22Rv1 (cell line): ENCODE measurements around the gene GSDMA.
A peak's percentile ranks its signal among the peaks of the same experiment; 100 is the strongest.

Source experiments
- H3K27ac ChIP-seq: fragments of 450-650 bp; 2 replicates; pipeline ENCODE4 v1.5.1; 2017
- ZFX ChIP-seq: fragments of 450-650 bp; IDR thresholded peaks from 2 replicates; pipeline ENCODE4 v1.6.1; 2017; ENCODE audit warnings: antibody characterized with exemption, borderline replicate concordance
- TF ChIP-seq, protein P1 (sequence below): fragments of 450-650 bp; IDR thresholded peaks from 2 replicates; pipeline ENCODE4 v1.5.1; 2017; ENCODE audit warnings: mild to moderate bottlenecking

The GSDMA gene

DNA sequence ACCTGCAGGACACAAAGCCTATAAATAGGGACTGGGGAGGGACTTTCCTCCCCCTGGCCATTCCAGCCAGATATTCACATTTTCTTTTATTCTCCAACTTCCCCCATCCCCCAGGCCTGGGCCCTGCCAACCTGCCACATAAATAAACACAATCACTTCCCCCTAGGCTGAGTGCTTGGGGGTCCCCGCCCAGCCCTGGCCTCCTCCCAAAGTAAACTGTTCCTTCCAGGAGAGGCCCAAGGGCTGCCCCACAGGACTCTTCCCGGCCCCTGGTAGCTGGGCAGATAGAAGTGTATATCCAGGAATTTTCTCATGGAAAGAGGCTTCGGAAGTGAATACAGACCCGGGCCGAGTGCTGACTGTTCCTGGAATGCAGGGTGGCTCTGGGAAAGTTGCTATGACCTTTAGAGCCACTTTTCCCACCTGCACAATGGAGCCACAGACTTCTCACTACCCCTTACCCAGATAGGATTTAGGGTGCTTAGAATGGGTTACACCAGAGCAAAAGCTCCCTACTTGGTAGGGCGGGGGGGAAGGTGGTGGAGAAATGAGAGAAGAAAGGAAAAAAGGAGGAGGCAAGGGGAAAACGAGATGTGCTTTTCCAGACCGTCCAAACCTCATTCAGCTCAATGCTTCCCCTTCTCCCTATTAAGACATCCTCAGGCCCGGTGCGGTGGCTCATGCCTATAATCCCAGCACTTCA is 60.9 kb downstream of the GSDMA start:
- no peak overlapping the region for H3K27ac ChIP-seq
- no peak for TF ChIP-seq ZFX
- TF ChIP-seq, protein P1, sequence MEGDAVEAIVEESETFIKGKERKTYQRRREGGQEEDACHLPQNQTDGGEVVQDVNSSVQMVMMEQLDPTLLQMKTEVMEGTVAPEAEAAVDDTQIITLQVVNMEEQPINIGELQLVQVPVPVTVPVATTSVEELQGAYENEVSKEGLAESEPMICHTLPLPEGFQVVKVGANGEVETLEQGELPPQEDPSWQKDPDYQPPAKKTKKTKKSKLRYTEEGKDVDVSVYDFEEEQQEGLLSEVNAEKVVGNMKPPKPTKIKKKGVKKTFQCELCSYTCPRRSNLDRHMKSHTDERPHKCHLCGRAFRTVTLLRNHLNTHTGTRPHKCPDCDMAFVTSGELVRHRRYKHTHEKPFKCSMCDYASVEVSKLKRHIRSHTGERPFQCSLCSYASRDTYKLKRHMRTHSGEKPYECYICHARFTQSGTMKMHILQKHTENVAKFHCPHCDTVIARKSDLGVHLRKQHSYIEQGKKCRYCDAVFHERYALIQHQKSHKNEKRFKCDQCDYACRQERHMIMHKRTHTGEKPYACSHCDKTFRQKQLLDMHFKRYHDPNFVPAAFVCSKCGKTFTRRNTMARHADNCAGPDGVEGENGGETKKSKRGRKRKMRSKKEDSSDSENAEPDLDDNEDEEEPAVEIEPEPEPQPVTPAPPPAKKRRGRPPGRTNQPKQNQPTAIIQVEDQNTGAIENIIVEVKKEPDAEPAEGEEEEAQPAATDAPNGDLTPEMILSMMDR, result no peak

DNA sequence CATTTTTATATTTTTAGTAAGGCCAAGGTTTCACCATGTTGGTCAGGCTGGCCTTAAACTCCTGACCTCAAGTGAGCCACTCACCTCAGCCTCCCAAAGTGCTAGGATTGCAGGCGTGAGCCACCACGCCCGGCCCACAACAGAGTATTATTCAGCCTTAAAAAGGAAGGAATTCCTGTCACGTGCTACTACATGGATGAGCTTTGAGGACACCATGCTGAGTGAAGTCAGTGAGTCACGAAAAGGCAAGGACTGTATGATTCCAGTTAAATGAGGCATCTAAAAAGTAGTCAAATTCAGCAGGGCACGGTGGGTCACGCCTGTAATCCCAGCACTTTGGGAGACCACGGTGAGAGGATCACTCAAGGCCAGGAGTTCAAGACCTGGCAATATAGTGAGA is 62.1 kb downstream of the GSDMA start:
- H3K27ac ChIP-seq, result no peak overlapping the region

DNA sequence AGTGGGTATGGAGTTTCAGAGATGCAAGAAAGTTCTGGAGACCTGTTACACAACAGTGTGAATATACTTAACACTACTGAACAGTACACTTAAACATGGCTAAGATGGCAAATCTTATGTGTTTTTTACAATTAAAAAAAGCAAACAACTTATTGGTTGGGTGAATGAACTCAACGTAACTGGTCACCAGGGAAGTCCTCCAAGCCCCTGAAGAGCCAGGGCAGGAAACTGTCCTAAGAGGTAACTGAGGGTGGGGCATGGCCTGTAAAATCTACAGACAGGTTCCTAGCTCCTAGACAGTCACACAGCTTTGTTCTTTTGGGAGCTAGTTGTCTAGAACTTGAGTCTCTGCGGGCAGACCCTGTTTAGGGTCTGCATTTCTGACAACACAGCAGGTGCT is 62.8 kb downstream of the GSDMA start:
- H3K27ac ChIP-seq, result no peak overlapping the region
- TF ChIP-seq, protein P1, result no peak
- no peak for TF ChIP-seq ZFX

More for the DNA sequence above, 62.1 kb downstream of the GSDMA start:
- no peak for TF ChIP-seq ZFX
- TF ChIP-seq, protein P1, result no peak

DNA sequence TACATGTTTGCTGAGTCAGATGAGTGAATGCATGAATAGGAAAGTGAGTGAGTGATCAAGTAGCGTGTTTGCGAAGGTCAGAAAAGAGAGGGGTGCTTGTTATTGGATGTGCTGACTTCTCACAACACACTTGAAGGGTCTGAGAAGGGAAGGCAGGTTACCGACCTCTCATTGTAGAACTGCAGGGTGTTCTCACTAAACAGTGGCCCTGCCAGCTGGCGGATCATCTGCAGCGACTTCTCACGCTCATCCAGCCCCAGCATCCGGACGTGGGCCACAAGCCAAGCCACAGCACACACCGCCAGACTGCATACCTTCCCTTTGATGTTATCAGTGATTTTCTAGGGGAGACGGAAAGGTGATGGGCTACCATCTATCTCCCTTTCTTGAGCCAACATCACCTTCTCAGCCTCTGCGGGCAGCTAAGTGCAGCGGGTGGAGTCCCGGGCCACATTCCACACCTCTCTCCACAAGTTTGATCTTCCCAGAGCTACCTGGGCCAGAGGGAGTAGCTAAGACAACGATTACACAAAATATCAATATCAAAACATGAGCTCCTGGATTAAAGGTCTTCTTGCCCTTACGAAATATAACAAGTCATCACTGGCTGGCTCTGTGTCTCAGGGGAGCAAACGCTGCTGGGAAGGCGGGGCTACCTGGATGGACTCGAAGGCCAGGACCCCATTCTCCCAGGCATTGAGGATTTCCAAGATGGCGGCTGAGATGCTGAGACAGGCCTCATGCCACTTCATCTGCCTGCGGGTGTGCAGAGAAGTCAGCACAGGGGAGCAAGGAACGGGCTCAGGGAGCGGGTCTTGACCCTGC is 63.4 kb downstream of the GSDMA start:
- no peak for TF ChIP-seq ZFX
- TF ChIP-seq, protein P1, result no peak
- no peak overlapping the region for H3K27ac ChIP-seq

DNA sequence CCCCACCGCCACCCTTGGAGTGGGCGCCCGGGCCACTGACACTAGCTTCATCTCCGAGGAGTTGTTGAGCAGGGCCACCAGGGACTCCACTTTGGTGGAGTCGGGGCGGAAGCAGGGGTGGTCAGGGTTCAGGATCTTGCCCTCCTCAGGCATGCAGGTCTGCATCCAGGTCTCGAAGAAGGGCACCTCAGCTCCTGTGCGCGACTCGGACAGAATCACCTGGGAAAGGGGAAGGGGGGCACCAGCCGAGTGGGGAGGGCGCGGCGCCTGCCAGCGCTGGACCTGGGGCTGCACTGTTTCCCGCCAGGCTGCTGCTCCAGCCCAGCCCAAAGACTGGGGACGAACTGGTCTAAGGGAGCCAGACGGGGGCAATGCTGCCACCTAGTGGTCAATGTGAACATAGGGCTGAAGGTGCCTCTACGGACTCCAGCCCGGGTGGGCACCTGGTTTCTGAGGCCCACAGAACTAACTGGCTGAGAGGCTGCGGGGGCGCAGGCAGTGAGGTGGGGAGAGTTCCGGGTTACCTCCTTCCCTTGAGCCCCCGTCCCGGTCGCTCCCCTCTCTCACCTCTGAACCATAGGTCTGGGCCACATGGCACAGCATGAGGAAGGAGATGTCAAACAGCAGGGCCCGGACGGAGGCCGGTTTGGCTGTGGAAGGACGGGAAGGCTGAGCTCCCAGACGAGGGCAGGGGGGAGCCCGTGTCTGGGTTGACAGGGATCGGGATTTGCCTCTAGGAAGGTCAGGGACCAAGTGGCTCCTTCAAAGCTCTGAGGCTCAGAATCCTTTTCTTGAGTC is 64.2 kb downstream of the GSDMA start:
- no peak for TF ChIP-seq ZFX
- TF ChIP-seq, protein P1, result peak; percentile 95
- no peak overlapping the region for H3K27ac ChIP-seq
